Activated naive CD4-positive, alpha-beta T cell (primary cell): ENCODE results near the gene GMPPA.
A peak's percentile ranks its signal among the peaks of the same experiment; 100 is the strongest.

Source experiments
- DNase-seq, 4 experiments: peaks; one replicate each; lab custom pipeline; 2025; lab: John Stamatoyannopoulos, UW

Gene GMPPA

DNA sequence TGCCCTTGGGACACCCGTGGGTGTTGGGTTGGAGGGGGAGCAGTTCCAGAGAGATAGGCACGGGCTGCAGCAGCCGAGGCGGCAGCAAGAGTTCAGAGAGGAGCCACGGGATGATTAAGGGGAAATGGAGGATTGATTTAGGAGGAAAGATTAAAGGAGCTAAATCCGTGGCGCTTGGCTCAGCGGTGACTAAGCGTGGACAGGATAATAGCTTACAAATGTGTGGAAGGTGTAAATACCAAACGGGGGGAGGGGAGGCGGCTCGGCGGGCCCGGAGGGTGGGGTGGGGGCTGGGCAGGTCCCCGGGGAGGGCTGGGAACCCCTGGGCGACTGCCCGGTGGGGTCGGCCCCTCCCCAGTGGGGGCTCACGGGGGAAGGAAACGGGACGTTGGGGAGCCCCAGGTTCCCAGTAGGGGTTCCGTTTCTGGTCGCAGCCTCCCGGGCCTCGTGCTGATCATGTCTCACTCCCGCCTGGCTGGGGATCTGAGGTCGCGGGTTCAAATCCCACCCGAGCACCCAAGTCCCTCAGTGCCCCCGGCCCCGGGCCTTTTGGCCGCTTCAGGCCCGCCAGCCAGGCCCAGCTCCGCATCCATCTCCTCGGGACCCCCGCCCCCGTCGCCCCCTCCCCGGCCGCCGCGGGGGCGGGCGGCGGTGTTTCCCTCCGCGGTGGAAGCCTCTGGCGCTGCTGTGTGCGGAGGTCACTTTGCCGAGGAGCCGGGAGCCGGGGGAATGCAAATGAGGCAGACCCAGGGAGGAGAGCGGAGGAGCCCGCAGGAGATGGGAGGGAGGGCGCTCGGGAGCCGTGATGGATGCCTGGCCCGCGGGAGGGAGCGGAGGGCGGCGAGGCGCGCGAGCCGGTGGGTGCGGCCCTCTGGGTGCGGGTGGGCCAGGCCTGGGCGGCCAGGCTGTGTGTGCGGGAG lies 23.7 kb downstream of the GMPPA start:
- DNase-seq: no peak

DNA sequence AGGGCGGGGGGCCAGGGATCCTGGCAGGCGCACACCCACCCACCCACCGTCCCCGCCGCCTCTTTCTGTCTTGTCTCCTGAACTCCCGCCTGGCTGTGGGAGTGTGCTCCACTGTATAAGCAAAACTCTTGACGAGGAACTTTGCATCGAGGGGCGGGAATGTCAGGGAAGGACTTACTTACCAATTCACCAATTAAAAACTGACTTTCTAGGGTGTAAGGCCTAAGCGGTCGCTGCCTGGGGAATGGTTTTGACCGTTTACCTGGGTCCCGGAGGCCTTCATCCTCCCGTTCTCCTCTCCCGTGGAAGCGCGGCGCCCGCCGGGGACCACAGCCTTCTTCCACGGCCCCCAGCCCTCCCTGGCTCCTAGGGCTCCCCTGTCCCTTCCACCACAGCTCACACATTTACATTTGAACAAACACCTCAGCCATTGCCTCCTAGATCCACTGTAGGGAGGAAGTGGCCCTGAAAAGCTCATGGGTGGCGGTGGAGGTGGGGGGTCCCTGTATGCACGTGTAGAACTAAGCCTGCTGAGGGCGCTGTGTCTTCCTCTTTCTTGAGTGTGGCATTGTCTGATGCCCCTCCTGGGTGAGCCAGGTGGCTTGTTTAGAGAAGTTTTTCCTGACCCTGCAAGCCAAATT lies 24.5 kb downstream of the GMPPA start:
- no peak for DNase-seq

DNA sequence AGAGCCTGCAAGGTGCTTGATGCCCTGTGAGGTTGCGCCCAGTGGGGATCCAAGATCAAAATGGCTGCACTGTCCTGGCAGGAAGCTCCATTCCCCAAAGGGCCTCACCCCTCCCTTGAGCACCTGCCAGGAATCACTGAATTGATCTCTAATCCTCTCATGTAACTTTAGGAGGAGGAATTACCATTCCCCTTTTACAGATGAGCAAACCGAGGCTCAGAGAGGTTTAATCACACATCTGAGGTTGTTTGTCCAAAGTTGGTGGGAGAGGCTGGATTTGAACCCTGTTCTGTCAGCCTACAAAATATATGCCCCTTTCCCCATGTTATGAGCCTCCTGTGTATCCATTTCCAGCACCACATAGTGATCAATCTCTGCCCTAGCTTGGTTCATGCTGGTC lies 26.1 kb downstream of the GMPPA start:
- no peak for DNase-seq

DNA sequence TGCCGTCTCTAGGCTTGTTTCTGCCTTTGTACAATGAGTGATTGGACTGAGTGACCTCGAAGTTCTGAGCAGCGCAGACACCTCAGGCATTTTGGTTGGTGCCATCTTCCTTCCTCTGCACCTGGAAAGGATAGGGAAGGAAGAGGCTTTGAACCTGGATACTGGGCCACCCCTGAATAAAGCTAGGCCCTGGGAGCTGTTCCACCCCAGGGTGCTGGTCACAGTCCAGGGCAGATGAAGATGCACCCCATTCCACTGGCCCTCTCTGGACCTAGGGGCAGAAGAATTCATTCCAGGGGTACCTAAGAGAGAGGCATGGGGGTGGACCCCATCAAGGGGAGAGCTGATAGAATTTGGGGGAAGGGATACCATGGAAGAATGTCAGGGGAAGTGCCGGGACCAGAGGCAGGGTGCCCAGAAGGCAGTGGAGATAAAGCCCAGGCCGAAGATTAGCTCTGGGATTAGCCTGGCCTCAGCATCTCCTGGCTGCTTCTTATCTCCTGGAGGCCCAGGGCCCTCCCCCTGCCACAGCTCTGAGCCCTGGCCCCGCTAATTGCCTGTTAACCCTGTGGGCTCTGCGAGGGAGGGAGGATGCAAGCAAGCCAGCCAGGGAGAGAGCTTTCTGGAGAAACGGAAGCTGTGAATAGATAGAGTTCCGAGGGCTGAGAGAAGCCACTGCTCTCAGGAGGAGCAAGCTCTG lies 27.0 kb downstream of the GMPPA start:
- no peak for DNase-seq

DNA sequence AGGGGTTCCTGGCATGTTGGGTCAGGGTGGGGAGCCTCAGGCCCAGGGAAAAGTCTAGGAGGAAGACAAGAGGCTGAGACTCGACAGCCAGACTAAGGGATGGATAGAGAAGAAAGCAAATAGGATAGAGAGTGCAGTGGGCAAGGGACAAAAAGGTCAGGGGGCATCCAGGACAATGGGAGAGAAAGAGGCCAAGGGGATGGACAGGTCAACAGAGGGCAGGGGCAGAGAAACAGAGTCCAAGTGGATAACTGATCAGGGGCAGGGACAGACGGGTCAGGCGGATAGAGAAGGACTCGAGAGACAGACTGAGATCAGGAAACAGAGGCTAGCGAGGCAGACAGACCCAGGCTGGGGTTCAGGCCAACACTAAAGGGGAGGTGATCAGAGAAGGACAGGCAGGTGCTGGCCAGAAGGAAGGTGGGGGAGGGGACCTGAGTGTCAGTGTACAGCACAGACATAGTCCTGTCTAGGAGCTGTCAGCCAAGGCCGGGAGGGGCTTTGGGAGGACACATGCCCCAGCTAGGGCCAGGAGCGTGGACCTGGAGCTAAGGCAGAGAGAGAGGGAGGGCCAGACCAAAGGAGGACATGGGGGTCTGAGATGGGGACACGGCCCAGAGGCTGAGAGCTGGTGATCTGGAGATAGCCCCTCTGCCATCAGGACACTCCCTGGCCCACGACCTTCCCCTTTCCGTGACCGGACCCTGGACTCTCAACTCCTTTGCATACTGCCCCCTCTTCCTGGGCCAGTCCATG lies 27.8 kb downstream of the GMPPA start:
- DNase-seq: no peak

DNA sequence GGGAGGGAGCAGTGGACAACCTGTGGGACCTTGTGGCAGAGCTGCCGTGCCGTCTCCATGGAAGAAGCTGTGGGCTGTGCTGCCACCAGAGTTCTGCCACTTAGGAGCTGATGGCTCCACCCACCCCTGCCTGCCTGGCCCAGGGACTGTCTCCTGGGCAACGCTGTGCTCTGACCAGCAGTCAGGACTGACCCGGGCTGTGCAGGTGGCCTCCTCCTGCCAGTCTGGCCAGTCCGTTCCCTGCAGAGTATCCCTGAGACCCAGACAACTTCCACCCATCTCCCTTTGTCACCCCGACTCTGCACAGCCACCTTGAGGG lies 28.3 kb downstream of the GMPPA start:
- DNase-seq: no peak

DNA sequence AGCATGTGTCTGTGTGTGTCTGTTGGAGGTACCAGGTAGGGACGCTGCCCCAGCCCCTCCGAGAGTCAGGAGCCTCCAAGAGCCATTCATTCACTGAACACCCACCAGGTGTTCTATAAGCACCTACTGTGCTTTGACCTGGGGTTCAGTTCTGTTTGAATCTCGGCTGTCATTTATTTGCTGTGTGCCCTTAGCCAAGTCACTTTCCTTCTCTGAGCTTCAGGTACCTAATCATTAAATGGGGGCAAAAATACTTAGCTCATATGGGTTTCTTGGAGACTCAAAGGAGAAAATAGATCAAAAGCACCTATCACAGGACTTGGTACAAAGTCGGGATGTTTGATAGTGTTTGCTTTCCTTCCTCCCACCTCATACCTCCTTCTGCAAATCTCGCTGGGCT lies 28.8 kb downstream of the GMPPA start:
- no peak for DNase-seq

DNA sequence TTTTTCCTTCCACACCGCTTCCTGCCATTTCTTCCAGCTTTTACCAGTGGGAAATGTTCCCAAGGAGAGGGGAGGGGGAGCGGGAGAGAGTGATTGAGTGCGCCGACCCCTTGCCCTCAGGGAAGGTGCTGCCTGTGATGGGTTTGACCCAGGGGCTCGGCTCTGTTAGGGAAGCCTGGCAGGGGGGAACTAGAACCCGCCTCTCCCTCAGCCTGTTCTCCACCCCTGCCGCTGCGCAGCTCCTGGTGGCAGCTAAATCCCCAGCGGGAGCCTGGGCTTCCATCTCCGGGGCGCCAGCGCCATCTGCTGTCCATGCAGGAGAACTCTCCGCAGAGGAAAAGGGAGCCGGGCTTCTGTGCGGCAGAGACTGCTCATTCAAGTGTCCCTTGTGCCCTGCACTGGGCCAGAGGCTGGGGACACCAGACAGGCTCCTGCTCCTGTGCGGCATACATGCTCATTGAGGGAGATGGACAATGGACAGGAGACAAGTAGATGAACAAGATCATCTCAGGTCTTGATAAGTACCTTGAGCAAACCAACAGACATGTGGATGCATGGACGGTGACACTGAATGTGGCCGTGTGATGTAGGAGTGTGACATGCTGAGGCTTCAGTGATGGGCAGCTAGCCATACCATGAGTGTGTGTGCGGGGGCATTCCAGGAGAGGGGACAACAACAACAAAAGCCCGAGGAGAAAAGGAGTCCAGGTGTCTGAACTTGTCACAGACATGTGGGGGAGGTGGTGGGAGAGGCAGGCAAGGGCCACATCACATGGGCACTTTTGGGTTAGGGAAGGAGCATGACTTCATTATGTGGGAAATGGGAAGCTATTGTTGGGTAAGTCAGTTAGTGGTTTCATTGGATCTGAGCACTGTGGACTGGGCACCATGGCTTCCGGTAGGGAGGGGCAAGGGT lies 31.6 kb downstream of the GMPPA start:
- peak; percentile 61 to 82 (median 78) for DNase-seq

DNA sequence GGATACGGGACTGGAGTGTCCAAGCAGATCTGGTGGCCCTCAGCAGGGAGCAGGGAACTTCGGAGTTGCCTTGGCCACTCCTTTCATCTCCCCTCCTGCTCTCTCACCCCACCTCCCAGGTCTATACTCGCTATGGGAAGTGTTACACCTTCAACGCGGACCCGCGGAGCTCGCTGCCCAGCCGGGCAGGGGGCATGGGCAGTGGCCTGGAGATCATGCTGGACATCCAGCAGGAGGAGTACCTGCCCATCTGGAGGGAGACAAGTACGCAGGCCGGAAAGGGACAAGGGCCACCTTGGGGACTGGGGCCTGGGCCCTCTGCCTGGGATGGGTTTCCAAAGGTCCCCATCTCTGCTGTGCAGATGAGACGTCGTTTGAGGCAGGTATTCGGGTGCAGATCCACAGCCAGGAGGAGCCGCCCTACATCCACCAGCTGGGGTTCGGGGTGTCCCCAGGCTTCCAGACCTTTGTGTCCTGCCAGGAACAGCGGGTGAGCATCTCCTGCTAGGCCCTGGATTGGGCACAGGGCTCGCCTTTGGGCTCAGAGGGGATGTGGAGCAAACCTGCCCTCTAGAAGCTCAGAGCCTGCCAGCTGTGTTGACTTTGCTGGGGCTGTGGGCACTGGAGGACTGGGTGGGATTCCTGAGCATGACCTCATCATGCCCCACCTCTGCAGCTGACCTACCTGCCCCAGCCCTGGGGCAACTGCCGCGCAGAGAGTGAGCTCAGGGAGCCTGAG lies 33.1 kb downstream of the GMPPA start:
- no peak for DNase-seq

DNA sequence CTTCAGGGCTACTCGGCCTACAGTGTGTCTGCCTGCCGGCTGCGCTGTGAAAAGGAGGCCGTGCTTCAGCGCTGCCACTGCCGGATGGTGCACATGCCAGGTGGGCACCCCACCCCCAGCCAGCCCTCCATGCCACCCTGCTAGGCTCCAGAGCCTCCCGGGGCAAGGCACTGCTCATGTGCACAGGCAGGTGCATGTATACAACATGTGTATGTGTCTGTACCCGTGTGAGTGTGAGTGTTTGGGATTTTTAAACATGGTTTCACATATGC lies 33.6 kb downstream of the GMPPA start:
- DNase-seq: no peak

DNA sequence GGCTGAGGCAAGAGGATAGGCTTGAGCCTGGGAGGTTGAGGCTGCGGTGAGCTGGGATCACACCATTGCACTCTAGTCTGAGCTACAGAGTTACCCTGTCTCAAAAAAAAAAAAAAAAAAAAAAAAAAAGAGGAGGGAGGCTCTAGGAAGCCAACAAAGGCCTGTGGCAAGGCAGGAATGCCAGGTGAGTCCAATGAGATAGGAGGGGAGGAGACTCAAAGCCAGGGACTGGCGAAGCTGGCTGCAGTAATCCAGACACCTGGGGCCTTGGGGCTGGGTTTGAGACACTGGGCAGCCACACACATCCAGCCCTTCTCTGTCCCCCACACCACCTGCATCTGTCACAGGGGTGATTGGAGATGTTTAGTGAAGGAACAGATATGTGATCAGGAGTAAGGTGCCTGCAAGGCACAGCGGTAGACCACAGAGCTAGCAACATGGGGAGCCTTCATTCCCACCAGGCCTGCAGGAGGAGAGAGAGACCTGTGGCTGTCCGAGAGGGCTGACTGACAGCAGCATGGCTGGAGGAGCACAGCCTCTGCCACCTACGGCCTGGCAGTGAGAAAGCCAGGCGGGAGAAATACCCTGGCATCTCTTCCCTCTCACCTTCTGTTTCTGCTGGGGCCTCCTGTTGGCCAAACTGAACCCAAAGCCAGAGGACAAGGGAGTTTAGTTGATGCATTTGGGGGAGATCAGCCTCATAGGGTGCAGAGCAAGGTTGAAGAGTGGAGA lies 35.4 kb downstream of the GMPPA start:
- no peak for DNase-seq

DNA sequence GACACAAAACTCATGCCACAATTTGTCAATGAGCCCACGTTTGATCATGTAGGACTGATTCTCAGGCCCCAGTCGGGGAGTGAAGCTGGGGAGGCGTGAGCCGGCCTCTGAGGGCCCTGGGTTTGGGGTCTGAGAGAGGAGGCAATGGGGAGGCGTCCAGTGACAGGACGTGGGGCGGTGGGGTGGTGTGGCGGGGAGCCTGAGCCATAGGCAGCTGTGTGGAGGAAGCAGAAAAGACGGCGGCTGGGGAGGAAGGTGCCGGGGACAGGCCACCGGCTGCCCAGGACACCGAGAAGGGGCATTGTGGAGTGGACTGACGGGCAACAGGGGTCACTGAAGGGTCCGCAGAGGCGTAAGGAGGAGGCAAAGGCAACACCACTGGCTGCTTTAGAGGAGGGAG lies 37.7 kb downstream of the GMPPA start:
- DNase-seq: no peak

DNA sequence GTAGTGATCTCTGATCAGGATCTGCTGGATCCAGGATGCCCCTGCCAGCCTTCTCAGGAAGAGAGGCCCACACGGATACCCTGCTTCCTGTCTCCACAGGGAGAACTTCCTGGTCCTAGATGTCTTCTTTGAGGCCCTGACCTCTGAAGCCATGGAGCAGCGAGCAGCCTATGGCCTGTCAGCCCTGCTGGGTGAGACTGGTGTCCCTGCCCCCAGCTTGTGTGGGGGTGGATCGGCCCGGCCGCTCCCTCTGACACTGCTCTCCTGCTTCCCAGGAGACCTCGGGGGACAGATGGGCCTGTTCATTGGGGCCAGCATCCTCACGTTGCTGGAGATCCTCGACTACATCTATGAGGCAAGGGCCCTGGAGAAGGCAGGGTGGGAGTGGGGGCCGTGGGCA lies 38.3 kb downstream of the GMPPA start:
- DNase-seq: no peak

DNA sequence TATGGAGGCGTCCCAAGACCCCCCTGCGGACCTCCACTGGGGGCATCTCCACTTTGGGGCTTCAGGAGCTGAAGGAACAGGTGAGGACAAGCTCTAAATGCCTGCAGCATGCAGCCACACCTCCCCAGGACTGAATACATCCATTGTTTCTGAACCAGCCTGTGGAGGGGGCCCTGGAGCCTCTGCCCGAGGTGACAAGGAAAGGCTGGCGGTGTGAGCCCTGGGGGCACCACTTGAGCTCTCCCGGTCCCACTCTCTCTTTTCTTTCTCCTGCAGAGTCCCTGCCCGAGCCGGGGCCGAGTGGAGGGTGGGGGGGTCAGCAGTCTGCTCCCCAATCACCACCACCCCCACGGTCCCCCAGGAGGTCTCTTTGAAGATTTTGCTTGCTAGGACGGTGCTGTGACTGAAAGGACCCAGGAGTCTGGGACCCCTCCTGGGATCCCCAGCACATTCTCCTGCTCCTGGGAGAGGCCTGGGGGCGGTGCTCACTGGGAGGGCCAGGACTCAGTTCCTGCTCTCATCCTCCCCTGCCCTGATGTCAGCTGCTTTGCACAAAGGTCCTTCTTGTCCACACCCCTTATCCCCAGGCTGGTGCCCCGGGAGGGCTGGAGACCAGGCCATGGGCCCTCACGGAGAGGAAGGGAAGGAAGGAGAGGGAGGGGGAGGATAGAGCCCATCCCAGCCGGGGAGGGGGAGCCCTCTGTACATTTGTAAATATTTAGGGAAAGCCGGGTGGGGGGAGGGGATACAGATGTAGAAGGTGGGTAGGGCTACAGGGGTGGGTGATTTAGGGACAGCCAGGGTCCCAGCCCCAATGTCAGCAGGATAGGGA lies 39.2 kb downstream of the GMPPA start:
- no peak for DNase-seq

DNA sequence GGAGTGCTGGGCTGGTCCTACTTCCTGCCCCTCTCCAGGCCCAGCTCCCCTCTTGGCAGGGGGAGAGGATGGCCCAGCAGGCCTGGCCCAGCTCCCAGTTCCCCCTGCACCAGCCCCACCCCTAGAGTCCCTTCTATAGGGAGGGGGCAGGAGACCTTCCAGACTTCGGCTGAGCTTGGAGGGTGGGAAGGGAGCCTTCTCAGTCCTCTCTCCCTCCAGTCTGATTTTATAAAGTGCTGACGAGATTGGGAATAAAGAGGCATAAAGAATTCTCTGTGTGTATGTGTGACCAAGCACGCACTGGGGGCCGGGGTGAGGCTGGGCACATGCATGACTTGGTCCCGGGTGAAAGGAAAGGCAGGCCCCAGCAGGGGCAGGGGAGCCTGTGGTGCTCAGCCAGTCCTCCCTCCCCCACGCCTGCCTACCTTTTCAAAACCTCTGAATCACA lies 39.8 kb downstream of the GMPPA start:
- DNase-seq: no peak

DNA sequence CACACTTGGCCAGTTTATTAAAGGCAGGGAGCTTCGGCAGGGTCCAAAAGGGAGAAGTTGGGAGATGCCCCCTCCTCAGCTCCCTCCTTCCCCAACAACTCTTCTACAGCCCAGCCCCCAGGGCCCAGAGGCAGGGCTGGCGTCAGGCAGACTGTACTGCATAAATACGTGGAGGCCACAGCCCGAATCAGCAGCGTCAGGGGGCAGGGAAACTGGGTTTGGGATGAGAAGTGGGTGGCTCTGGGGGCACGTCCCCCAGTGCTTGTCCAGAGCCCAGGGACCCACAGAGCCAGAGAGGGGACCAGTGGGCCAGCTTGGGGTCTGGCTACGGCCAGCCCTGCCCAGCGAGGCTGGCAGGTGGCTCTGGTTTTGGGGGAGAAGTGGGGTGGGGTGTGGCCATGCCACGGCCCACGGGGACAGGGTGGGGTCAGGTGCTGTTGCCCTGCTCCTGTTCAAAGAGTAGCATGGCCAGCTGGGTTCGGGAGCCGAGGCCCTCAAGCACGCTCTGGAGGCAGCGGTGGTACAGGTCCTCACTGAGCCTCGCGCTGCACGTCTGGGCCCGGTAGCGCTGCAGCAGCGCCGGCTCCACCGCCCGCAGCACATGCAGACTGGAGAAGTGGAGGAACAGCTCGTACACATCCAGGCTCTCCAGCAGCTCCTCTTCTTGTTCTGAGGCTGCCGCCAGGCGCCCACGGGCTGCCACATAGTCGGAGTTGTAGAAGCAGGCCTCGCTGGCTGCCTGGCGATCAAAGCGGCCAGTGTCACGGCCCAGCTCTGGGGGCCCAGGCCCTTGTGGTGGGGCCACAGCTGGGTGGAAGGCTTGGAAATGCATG lies 40.5 kb downstream of the GMPPA start:
- DNase-seq: no peak

DNA sequence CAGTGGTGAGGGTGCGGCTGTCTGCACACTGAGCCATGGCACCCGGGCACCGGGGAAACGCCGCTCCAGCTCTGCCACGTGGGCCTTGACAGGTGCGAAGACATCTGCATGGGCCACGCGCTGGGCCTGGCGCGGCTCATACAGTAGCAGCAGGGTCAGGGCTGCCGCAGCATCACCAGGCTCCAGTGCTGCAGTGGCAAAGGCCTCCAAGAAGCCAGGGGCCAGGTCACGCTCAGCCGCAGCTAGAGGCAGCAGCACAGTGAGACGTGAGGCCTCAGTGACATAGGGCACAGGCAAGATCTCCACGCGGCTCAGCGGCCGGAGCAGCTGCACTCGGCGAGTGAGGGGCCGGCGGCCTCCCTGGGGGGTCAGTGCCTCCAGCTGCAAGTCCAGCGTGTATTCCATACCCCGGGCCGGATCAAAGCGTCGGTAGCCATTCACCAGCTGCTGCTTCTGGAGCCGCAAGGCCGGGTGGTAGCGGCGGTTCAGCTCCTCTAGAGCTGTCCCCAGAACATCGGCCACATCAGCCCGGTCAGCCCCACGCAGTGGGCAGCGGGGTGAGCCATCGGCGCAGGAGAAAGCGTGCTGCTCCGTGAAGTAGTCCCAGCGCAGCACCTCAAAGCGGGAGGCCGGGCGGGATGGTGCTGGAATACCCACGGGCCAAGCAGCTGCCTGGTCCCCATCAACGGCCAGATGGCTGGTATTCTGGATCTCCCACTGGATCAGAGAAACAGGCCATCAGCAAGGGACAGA lies 41.4 kb downstream of the GMPPA start:
- DNase-seq: no peak
